GM23248 (cell line): ENCODE results near the gene RNPS1.

Experiments used
- EZH2 ChIP-seq: fragments of 200-600 bp; sonication (generic); IDR thresholded peaks from 2 replicates; pipeline ENCODE4 v1.6.1; 2018; ENCODE audit warnings: antibody characterized with exemption, mild to moderate bottlenecking; ENCODE audit not compliant: insufficient read depth, poor library complexity, severe bottlenecking
- EZH2phosphoT487 ChIP-seq: fragments of 200-600 bp; sonication (generic); IDR thresholded peaks from 2 replicates; pipeline ENCODE4 v1.6.1; 2018; ENCODE audit warnings: antibody characterized with exemption, moderate library complexity, mild to moderate bottlenecking, low read depth; ENCODE audit not compliant: insufficient read depth

DNA sequence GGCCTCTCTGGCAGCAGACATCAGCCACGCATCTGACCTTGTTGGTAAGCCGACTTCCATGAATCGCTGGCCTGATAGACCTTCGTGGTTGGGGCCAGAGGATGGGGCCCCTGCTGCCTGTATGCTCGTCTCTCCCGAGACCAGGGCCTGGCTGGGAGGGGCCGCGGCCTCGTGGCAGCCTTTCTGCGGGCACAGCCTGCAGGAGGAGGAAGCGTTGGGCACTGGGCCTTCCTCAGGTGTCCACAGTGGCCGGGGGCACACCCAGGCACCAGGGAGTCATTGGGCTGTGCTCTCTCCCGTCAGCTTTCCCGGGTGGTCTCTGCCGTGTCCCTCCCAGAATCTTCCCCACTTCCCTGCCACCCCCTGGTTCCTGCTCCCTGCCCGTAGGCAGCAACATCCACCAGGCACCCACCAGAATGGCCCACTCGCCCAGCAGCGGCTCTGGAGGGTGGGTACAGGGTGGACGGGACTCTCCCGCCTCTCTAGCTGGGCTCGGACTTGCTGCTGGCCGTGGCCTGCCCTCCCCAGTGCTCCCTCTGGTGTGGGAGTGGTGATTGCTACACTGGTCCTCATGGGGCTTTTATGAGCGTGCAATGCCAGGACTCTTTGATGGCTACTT is 38.2 kb downstream of the RNPS1 start:
- no peak for TF ChIP-seq EZH2
- no peak for TF ChIP-seq EZH2phosphoT487
